Tibial artery (tissue), 4 donors: ENCODE results near the gene SUPV3L1.

ENCODE experiments used
- DNase-seq, 2 donors: peaks; one replicate each; pipeline ENCODE4 v3.0.0-alpha.2; 2019
- H3K27ac ChIP-seq, 2 donors: fragments of 200-600 bp; sonication (generic) in 1 of 2; 1 replicate in 1 of 2; 2 replicates in 1 of 2; pipeline ENCODE4 v1.5.1; 2018 to 2019; ENCODE audit warnings: mild to moderate bottlenecking in 1 of 2
- H3K27me3 ChIP-seq, 2 donors: fragments of 200-600 bp; sonication (generic) in 1 of 2; one replicate each; pipeline versions ENCODE4 v1.5.1 to v1.6.0; 2016 to 2019
- H3K36me3 ChIP-seq, 3 donors: fragments of 200-600 bp; sonication (generic) in 2 of 3; one replicate each; pipeline ENCODE4 v1.5.1; 2016 to 2019; ENCODE audit warnings: mild to moderate bottlenecking in 2 of 3
- H3K4me1 ChIP-seq, 4 donors: fragments of 200-600 bp; sonication (generic) in 2 of 4; 1 replicate in 3 of 4; 2 replicates in 1 of 4; pipeline ENCODE4 v1.5.1; 2016 to 2019
- H3K4me3 ChIP-seq, 2 donors: fragments of 200-600 bp; sonication (generic) in 1 of 2; 1 replicate in 1 of 2; 2 replicates in 1 of 2; pipeline ENCODE4 v1.5.1; 2018 to 2019; ENCODE audit warnings: mild to moderate bottlenecking in 2 of 2
- H3K9me3 ChIP-seq, 3 donors: fragments of 200-600 bp; sonication (generic) in 1 of 3; one replicate each; pipeline ENCODE4 v1.5.1; 2016 to 2019
- intact Hi-C: fragments of 100-400 bp; cut with DNase I; formaldehyde crosslinking; loops from one replicate; pipeline ENCODE4 v1.15.0; 2023; ENCODE audit warnings: low total_unique reads
- TF ChIP-seq, protein P1 (sequence below), 2 experiments: fragments of 200-600 bp in 1 of 2; fragments of 450-650 bp in 1 of 2; IDR thresholded peaks; one replicate each; pipeline ENCODE4 v1.5.1; 2017 to 2019; ENCODE audit warnings: antibody characterized with exemption in 2 of 2, mild to moderate bottlenecking in 1 of 2, moderate library complexity in 1 of 2

SUPV3L1 gene

DNA sequence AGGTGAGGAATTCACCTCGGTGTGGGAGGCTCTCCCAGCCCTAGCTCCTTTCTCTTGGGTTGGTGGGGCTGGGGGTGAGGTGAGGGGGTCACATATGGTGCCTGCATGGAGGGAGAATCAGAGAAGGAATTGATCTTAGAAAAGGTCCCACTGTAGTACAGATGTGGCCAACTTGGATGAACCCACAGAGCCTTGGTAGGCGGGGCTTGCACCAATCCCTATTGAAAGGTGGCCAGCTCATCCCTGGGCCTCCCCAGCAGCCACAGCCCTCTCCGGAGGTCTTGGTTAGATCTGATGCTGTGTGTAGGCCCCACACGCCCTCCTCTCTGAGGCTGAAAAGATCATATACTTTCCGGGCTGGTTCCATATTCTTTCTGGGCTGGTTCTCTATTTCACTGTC is 59.1 kb downstream of the SUPV3L1 start:
- DNase-seq = no peak
- no peaks in the 10 kb centered on the region for H3K36me3 ChIP-seq
- intact Hi-C loops = no loop called here
- TF ChIP-seq, protein P1, sequence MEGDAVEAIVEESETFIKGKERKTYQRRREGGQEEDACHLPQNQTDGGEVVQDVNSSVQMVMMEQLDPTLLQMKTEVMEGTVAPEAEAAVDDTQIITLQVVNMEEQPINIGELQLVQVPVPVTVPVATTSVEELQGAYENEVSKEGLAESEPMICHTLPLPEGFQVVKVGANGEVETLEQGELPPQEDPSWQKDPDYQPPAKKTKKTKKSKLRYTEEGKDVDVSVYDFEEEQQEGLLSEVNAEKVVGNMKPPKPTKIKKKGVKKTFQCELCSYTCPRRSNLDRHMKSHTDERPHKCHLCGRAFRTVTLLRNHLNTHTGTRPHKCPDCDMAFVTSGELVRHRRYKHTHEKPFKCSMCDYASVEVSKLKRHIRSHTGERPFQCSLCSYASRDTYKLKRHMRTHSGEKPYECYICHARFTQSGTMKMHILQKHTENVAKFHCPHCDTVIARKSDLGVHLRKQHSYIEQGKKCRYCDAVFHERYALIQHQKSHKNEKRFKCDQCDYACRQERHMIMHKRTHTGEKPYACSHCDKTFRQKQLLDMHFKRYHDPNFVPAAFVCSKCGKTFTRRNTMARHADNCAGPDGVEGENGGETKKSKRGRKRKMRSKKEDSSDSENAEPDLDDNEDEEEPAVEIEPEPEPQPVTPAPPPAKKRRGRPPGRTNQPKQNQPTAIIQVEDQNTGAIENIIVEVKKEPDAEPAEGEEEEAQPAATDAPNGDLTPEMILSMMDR (IDR thresholded peaks at IDR 0.05) = no peak
- H3K27me3 ChIP-seq = no peaks in the 10 kb centered on the region
- no peaks in the 10 kb centered on the region for H3K9me3 ChIP-seq
- peak overlapping the region; percentile 23 to 37 for H3K27ac ChIP-seq
- no peak overlapping the region for H3K4me3 ChIP-seq
- H3K4me1 ChIP-seq = peaks cover 0 to 38% (median 12%) of the 10 kb centered on the region in 4 donors

DNA sequence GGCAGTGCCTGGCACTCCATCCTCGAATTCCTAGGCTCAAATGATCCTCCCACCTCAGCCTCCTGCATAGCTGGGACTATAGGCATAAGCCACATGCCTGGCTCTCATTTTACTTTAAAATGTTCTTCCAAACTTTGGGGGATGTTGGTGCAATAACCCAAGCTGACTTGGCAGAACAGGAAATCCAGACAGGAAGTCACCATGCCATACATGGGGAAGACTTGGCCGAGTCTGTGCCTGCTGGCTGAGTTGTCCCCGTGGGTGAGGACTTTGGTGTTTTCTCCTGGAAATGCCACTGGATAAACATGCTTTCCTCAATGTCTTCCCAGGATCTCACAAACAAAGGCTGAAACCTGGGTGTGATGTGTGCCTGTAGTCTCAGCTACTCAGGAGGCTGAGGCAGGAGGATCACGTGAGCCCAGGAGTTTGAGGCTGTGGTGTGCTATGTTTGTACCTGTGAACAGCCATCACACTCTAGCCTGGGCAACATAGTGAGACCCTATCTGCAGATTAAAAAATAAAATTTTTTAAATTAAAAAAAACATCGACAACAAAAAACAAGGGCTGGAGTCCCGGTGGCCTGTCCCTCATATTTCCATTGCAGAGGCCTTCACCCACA is 59.9 kb downstream of the SUPV3L1 start:
- intact Hi-C loops = loop anchor here (2.0 to 5.0 kb wide), 2 partner anchors 77 to 151 kb away; no protein-coding TSS in a partner anchor
- peak; percentile 65 to 86 for DNase-seq
- Histone ChIP-seq H3K4me3 (no peak overlapping the region), H3K36me3 (no peaks in the 10 kb centered on the region), H3K4me1 (peaks cover 0 to 38% (median 12%) of the 10 kb centered on the region in 4 donors), H3K9me3 (no peaks in the 10 kb centered on the region), H3K27ac (peak overlapping the region; percentile 23 to 37), H3K27me3 (no peaks in the 10 kb centered on the region)
- TF ChIP-seq, protein P1 (IDR thresholded peaks at IDR 0.05) = no peak

DNA sequence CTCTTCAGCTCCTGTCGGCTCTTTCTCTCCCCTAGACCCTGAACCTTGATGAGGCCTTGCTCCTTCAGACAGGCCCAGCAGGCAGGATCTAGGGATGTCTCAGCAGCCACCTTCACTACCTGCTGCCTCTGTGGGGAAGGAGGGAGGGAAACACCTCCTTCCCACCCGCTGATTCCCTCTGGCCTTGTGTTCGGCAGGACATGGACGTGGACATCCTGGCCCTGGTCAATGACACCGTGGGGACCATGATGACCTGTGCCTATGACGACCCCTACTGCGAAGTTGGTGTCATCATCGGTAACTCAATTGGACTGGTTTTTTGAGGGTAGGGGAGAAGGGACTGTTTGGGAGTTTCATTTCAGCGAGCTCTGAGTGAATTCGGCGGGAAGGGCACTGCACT is 60.4 kb downstream of the SUPV3L1 start:
- no peak for DNase-seq
- H3K4me3 ChIP-seq = no peak overlapping the region
- TF ChIP-seq, protein P1 (IDR thresholded peaks at IDR 0.05) = no peak
- peak overlapping the region; percentile 23 to 37 for H3K27ac ChIP-seq
- no peaks in the 10 kb centered on the region for H3K36me3 ChIP-seq
- no peaks in the 10 kb centered on the region for H3K27me3 ChIP-seq
- intact Hi-C loops = loop anchor here (2.0 to 5.0 kb wide), 2 partner anchors 77 to 150 kb away; no protein-coding TSS in a partner anchor
- H3K4me1 ChIP-seq = peaks cover 0 to 38% (median 12%) of the 10 kb centered on the region in 4 donors
- H3K9me3 ChIP-seq = no peaks in the 10 kb centered on the region

DNA sequence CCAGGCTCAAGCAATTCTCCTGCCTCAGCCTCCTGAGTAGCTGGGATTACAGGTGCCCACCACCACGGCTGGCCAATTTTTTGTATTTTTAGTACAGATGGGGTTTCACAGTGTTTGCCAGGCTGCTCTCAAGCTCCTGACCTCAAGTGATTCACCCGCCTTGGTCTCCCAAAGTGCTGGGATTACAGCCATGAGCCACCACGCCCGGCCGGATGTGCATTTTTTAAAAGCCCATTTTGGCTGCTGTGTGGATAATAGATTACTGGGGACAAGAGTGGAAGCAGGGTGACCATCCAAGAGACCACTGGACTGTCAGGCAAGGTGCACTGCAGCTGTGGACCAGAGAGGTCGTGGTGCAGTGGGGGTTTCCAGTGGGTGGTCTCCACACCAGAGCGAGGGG is 61.5 kb downstream of the SUPV3L1 start:
- Histone ChIP-seq H3K36me3 (no peaks in the 10 kb centered on the region), H3K27ac (peak overlapping the region in 1 of 2 donors; percentile 42), H3K9me3 (no peaks in the 10 kb centered on the region), H3K27me3 (no peaks in the 10 kb centered on the region), H3K4me1 (peaks cover 0 to 38% (median 12%) of the 10 kb centered on the region in 4 donors), H3K4me3 (no peak overlapping the region)
- TF ChIP-seq, protein P1 (IDR thresholded peaks at IDR 0.05) = no peak
- intact Hi-C loops = loop anchor here (2.0 to 5.0 kb wide), 2 partner anchors 76 to 149 kb away; no protein-coding TSS in a partner anchor
- DNase-seq = peak; percentile 57 to 76

DNA sequence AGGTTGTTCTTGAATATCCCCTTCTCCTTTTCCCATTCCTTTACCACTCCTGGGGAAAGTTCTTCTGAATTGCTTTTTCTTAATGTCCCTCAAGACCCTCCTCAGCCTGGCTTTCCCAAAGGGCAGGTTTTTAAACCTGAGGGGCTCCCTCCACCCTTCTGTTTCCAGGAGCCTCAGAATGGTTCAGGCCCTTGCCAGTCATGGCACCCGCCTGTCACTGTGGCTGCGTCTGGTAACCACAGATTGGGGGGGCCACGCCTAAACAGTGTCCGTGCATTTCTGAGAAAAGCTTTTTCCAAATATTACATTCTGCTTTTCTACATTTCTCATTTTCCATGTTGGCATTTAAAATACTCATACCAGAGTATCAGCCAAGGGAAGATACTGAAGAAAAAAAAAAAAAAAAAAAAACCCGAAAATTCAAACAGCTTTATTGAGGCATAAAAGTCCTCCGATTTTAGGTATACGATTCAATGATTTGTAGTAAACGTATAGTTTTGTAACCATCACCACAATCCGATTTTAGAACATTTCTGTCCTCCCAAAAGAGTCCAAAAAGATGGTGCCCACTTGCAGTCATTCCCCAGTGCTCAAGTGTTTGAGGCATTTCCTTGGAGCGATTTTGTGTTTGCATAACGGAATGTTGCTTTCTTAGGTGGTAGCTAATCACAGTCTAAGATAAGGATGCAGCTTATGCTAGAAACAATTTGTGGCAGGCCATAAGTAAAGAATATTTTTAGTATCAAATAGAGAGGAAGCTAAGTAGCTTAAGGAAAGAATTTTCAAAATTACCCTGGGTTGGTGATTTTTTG is 62.2 kb downstream of the SUPV3L1 start:
- H3K27me3 ChIP-seq = no peaks in the 10 kb centered on the region
- H3K4me3 ChIP-seq = no peak overlapping the region
- no peak for DNase-seq
- TF ChIP-seq, protein P1 (IDR thresholded peaks at IDR 0.05) = no peak
- H3K9me3 ChIP-seq = no peaks in the 10 kb centered on the region
- intact Hi-C loops = loop anchor here (5.0 kb wide), 1 partner anchor 75 kb away; no protein-coding TSS in a partner anchor
- H3K36me3 ChIP-seq = no peaks in the 10 kb centered on the region
- H3K4me1 ChIP-seq = peaks cover 0 to 38% (median 12%) of the 10 kb centered on the region in 4 donors
- peak overlapping the region in 1 of 2 donors; percentile 42 for H3K27ac ChIP-seq
